ENCODE results near the gene MRPL50. TPM values are rescaled to one million over a fixed set of nuclear protein-coding genes. Genes with fewer than 3 reads are reported as not detected.

The MRPL50 gene
- total RNA-seq, 1 experiment from 2014 or later, result 20.0 TPM

- no peak for TF ChIP-seq CTCF (conservative IDR thresholded peaks at IDR 0.05)
- no peak overlapping the region for H3K4me3 Mint-ChIP-seq
- H2AFZ ChIP-seq (ENCODE audit: low read length), result no peak overlapping the region
- H3K9me3 ChIP-seq (ENCODE audit: control insufficient read depth, low read depth, low read length), result peaks cover 44% of the 10 kb centered on the region
- H3K36me3 Mint-ChIP-seq (ENCODE audit: insufficient read depth in 1 of 3, low read depth in 3 of 3), result peaks cover 70 to 82% (median 74%) of the 10 kb centered on the region in 3 experiments
- H2BK5ac ChIP-seq (ENCODE audit: insufficient read length, low read length), result no peak overlapping the region
- no CpG with 5 or more reads among the region's 4 CpGs for WGBS (ENCODE audit: extremely low coverage, insufficient read length, low lambda C conversion rate)
- H3K56ac ChIP-seq (ENCODE audit: insufficient read length, low read depth, low read length), result no peak overlapping the region
- no peaks in the 10 kb centered on the region for H3K27me3 ChIP-seq (ENCODE audit: insufficient read depth, low read length)
- no peak overlapping the region for H4K5ac ChIP-seq (ENCODE audit: insufficient read length, low read depth, low read length)
- no peaks in the 10 kb centered on the region for H3K4me1 Mint-ChIP-seq
- H3K9ac ChIP-seq (ENCODE audit: extremely low read depth, insufficient read length, low read length), result no peak overlapping the region
- H3K27ac ChIP-seq (ENCODE audit: insufficient read length, low read depth, low read length), result no peak overlapping the region
- no peak overlapping the region for H3K27ac Mint-ChIP-seq
- H3K23ac ChIP-seq (ENCODE audit: insufficient read length, low read depth, low read length), result no peak overlapping the region
- no peak overlapping the region for H2BK20ac ChIP-seq (ENCODE audit: low read depth, low read length, poor library complexity, severe bottlenecking)
- H3K4me2 ChIP-seq (ENCODE audit: insufficient read depth, insufficient read length, low read length), result no peak overlapping the region
- H3K18ac ChIP-seq (ENCODE audit: insufficient read length, low read depth, low read length), result no peak overlapping the region
- no peaks in the 10 kb centered on the region for H3K23me2 ChIP-seq (ENCODE audit: insufficient read length, low read depth, low read length, poor library complexity, severe bottlenecking)
- no peak overlapping the region for H2BK120ac ChIP-seq (ENCODE audit: low read depth, low read length, poor library complexity, severe bottlenecking)
- H3K4me1 ChIP-seq (ENCODE audit: insufficient read depth, low read length), result no peaks in the 10 kb centered on the region
- H2AK5ac ChIP-seq (ENCODE audit: insufficient read length, low read length), result no peak overlapping the region
- H3T11ph ChIP-seq (ENCODE audit: low read length), result no peak overlapping the region
- no peaks in the 10 kb centered on the region; the same call in none of the 2 replicates for H3K27me3 Mint-ChIP-seq (ENCODE audit: low read depth)
- peaks cover 73 to 79% of the 10 kb centered on the region in 2 experiments for H3K9me3 Mint-ChIP-seq
- H4K91ac ChIP-seq (ENCODE audit: insufficient read length, low read depth, low read length), result no peak overlapping the region
- no peak overlapping the region for H4K8ac ChIP-seq (replicated peaks; ENCODE audit: insufficient read length, low read depth, low read length)
- H3K79me1 ChIP-seq (ENCODE audit: insufficient read depth, low read depth, low read length, poor library complexity, severe bottlenecking), result no peaks in the 10 kb centered on the region
- DNase-seq, result no peak
- no peak overlapping the region for H2BK15ac ChIP-seq (ENCODE audit: low read depth, low read length)
- no peaks in the 10 kb centered on the region for H3K79me2 ChIP-seq (ENCODE audit: insufficient read depth, low read length)
- no peak overlapping the region for H3K4ac ChIP-seq (ENCODE audit: low read depth, low read length)
- H4K20me1 ChIP-seq (ENCODE audit: control insufficient read depth, insufficient read depth, insufficient read length), result no peaks in the 10 kb centered on the region
- H3K14ac ChIP-seq (ENCODE audit: insufficient read depth, low read length), result no peak overlapping the region
- no peak overlapping the region for H2BK12ac ChIP-seq (ENCODE audit: insufficient read length, low read depth, low read length)
Measured at GRCh38 chr9:101409079-101409477, 10.7 kb upstream of the MRPL50 start.

All from H9 (cell line).